ENCODE measurements around the gene C2CD2. TPM values are rescaled to one million over a fixed set of nuclear protein-coding genes. Genes with fewer than 3 reads are reported as not detected.

C2CD2 gene
- total RNA-seq, 1 experiment from 2014 or later: 9.2 TPM

DNA sequence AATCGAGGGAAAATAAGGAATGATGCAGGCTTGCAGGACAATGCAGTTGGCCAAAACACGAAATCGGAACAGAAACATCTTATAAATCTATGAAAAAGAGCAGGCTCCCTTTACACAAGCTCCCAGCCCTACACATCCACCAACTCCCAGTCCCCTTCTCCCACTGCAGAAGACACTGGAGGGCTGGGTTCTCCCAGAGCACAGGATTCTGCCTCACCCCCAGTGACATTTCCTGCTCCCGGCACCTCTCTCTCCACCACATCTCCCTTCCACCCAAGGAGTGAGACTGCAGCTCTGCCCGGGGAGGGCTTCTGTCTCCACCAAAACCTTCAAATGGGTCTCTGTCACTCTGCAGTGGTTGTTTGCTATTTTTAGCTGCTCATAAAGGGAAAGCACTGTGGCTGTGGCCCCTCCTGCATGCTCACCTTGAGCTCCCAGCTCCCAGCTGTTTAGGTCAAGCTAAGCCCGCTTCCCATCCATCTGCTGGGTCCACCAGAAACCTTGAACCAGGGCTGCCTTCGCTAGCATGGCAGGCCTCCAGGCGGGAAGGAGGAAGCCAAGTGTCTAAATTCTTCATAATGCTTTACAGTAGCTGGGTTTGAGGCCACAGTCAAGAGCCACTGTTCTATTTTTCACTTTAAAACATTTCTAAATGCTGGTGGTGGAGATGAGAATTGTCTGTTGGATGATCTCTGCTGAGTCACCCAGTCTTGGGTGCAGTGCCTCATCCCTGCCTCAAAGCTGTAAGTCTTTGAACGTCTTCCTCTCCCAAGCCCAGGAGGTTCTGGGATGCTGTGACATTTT, 3.3 kb upstream of the C2CD2 start:
- ChIA-PET CTCF (no interaction called here), POLR2A (ENCODE audit: low non-redundant PET) (no interaction called here)
- peak overlapping the region; percentile 4 for H3K27ac ChIP-seq (ENCODE audit: low read depth, low read length, poor library complexity, severe bottlenecking)
- no peaks in the 10 kb centered on the region for H3K36me3 ChIP-seq (ENCODE audit: insufficient read depth, low read length, poor library complexity, severe bottlenecking)
- DNase-seq (ENCODE audit: low spot score): peak; percentile 38
- H3K4me1 ChIP-seq (ENCODE audit: insufficient read depth, low read length, poor library complexity, severe bottlenecking): peaks cover 19% of the 10 kb centered on the region
- intact Hi-C loops (cut with micrococcal nuclease; ENCODE audit: unreplicated experiment): no loop called here
- H3K9me3 ChIP-seq (ENCODE audit: low read depth, low read length, poor library complexity, severe bottlenecking): no peaks in the 10 kb centered on the region
- no peak overlapping the region for H3K4me3 ChIP-seq (ENCODE audit: low read depth, low read length, poor library complexity, severe bottlenecking)
- H3K27me3 ChIP-seq (replicated peaks; ENCODE audit: insufficient read depth, low read depth, low read length, poor library complexity): no peaks in the 10 kb centered on the region
- TF ChIP-seq, protein P1, sequence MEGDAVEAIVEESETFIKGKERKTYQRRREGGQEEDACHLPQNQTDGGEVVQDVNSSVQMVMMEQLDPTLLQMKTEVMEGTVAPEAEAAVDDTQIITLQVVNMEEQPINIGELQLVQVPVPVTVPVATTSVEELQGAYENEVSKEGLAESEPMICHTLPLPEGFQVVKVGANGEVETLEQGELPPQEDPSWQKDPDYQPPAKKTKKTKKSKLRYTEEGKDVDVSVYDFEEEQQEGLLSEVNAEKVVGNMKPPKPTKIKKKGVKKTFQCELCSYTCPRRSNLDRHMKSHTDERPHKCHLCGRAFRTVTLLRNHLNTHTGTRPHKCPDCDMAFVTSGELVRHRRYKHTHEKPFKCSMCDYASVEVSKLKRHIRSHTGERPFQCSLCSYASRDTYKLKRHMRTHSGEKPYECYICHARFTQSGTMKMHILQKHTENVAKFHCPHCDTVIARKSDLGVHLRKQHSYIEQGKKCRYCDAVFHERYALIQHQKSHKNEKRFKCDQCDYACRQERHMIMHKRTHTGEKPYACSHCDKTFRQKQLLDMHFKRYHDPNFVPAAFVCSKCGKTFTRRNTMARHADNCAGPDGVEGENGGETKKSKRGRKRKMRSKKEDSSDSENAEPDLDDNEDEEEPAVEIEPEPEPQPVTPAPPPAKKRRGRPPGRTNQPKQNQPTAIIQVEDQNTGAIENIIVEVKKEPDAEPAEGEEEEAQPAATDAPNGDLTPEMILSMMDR (conservative IDR thresholded peaks at IDR 0.05; ENCODE audit: low read depth, low read length): no peak
- no peak for TF ChIP-seq EZH2 (IDR thresholded peaks at IDR 0.05; ENCODE audit: borderline replicate concordance, low read depth, low read length, poor library complexity, severe bottlenecking)
- BruUV-seq (replicated peaks): no TSS peak

DNA sequence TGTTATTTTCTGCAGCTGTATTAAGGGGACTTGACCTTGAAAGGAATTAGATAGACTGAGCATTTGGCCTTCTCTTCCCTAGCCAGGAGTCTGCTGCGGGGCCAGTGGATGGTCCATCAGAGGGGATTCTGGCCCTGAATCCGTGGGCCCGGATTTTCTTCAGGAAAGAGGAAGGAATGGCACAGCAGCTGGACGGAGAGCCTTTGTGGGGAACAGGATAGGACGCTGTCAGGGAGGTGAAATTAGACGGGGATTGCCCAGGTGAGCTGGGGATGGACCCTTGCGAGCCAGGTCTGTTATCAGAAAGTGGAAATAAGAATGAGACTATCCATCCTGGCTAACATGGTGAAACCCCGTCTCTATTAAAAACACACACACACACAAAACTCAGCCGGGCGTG, 1.7 kb upstream of the C2CD2 start:
- Histone ChIP-seq H3K27ac (ENCODE audit: low read depth, low read length, poor library complexity, severe bottlenecking) (no peak overlapping the region), H3K4me1 (ENCODE audit: insufficient read depth, low read length, poor library complexity, severe bottlenecking) (peaks cover 19% of the 10 kb centered on the region), H3K4me3 (ENCODE audit: low read depth, low read length, poor library complexity, severe bottlenecking) (no peak overlapping the region), H3K36me3 (ENCODE audit: insufficient read depth, low read length, poor library complexity, severe bottlenecking) (no peaks in the 10 kb centered on the region), H3K9me3 (ENCODE audit: low read depth, low read length, poor library complexity, severe bottlenecking) (no peaks in the 10 kb centered on the region), H3K27me3 (replicated peaks; ENCODE audit: insufficient read depth, low read depth, low read length, poor library complexity) (no peaks in the 10 kb centered on the region)
- intact Hi-C loops (cut with micrococcal nuclease; ENCODE audit: unreplicated experiment): no loop called here
- DNase-seq (ENCODE audit: low spot score): no peak
- TF ChIP-seq EZH2 (IDR thresholded peaks at IDR 0.05; ENCODE audit: borderline replicate concordance, low read depth, low read length, poor library complexity, severe bottlenecking): no peak
- TF ChIP-seq, protein P1 (conservative IDR thresholded peaks at IDR 0.05; ENCODE audit: low read depth, low read length): no peak
- POLR2A ChIA-PET (ENCODE audit: low non-redundant PET): no interaction called here
- no TSS peak for BruUV-seq (replicated peaks)
- CTCF ChIA-PET: no interaction called here

DNA sequence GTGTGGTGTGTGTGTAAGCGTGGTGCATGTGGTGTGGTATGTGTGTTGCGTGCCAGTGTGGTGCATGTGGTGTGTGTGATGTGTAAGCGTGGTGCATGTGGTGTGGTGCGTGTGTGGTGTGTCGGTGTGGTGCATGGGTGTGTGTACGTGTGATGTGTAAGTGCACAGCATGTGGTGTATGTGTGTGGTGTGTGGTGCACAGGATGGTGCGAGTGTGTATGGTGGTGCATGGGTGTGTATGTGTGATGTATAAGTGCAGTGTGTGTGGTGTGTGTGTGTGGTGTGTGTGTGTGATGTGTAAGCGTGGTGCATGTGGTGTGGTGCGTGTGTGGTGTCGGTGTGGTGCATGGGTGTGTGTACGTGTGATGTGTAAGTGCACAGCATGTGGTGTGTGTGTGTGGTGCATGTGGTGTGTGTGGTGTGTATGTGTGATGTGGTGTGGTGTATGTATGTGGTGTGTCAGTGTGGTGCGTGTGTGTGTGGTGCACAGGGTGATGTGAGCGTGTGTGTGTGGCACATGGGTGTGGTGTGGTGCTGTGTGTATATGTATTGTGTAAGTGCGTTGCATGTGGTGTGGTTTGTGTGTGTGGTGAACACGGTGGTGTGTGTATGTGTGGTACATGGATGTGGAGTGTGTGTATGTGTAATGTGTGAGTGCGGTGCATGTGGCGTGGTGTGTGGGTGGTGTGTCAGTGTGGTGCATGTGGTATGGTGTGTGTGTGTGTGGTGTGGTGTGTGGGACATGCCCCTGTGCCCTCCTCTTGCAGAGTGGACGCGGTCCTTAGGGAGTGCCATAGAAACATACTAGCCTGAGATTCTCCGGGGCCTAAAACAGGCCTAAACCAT, 1.1 kb upstream of the C2CD2 start:
- TF ChIP-seq, protein P1 (conservative IDR thresholded peaks at IDR 0.05; ENCODE audit: low read depth, low read length): no peak
- TF ChIP-seq EZH2 (IDR thresholded peaks at IDR 0.05; ENCODE audit: borderline replicate concordance, low read depth, low read length, poor library complexity, severe bottlenecking): no peak
- Histone ChIP-seq H3K27me3 (replicated peaks; ENCODE audit: insufficient read depth, low read depth, low read length, poor library complexity) (no peaks in the 10 kb centered on the region), H3K27ac (ENCODE audit: low read depth, low read length, poor library complexity, severe bottlenecking) (no peak overlapping the region), H3K9me3 (ENCODE audit: low read depth, low read length, poor library complexity, severe bottlenecking) (no peaks in the 10 kb centered on the region), H3K4me1 (ENCODE audit: insufficient read depth, low read length, poor library complexity, severe bottlenecking) (peaks cover 19% of the 10 kb centered on the region), H3K4me3 (ENCODE audit: low read depth, low read length, poor library complexity, severe bottlenecking) (peak overlapping the region; percentile 36), H3K36me3 (ENCODE audit: insufficient read depth, low read length, poor library complexity, severe bottlenecking) (no peaks in the 10 kb centered on the region)
- DNase-seq (ENCODE audit: low spot score): no peak
- intact Hi-C loops (cut with micrococcal nuclease; ENCODE audit: unreplicated experiment): no loop called here
- BruUV-seq (replicated peaks): no TSS peak
- ChIA-PET CTCF (no interaction called here), POLR2A (ENCODE audit: low non-redundant PET) (no interaction called here)
